OCI-LY7 (cell line): ENCODE measurements around the gene KDM4B. TPM values are rescaled to one million over a fixed set of nuclear protein-coding genes. Genes with fewer than 3 reads are reported as not detected.

Experiments used
- BruUV-seq: library from RNA; stranded (reverse); fragments of 400-500 nt; replicated peaks from 2 replicates; lab custom pipeline; 2021; lab: Mats Ljungman, UMichigan
- CTCF ChIA-PET: fragments of 300-600 bp; sonication (Branson Sonifier 250); formaldehyde crosslinking; loops from one replicate; lab custom pipeline; 2022; ENCODE audit warnings: antibody characterized with exemption; ENCODE audit not compliant: unreplicated experiment; lab: Charles Lee
- POLR2A ChIA-PET: fragments of 300-600 bp; sonication (Branson Sonifier 250); formaldehyde crosslinking; loops from one replicate; lab custom pipeline; 2022; ENCODE audit warnings: antibody characterized with exemption; lab: Charles Lee
- DNase-seq: peaks from one replicate; pipeline ENCODE4 v3.0.0-alpha.2; 2015; ENCODE audit warnings: low spot score
- H2AFZ ChIP-seq: fragments of 200-600 bp; sonication (generic), shearing (Covaris generic); 2 replicates; pipeline ENCODE4 v1.6.1; 2014; ENCODE audit warnings: mild to moderate bottlenecking, antibody characterized with exemption, low read length, moderate library complexity
- H3K27ac ChIP-seq: fragments of 200-600 bp; sonication (generic); 2 replicates; pipeline ENCODE4 v1.5.1; 2014; ENCODE audit warnings: mixed run types, low read depth, mild to moderate bottlenecking, moderate library complexity, low read length, inconsistent platforms; ENCODE audit not compliant: poor library complexity, severe bottlenecking
- H3K36me3 ChIP-seq: fragments of 200-600 bp; sonication (generic); 2 replicates; pipeline ENCODE4 v1.6.1; 2014; ENCODE audit warnings: mild to moderate bottlenecking, antibody characterized with exemption, low read length, moderate library complexity, mixed read lengths; ENCODE audit not compliant: insufficient read depth
- H3K4me1 ChIP-seq: fragments of 200-600 bp; sonication (generic); 2 replicates; pipeline ENCODE4 v1.5.1; 2014; ENCODE audit warnings: mild to moderate bottlenecking, low read length; ENCODE audit not compliant: insufficient read depth, poor library complexity, severe bottlenecking
- H3K4me2 ChIP-seq: fragments of 200-600 bp; sonication (generic); 2 replicates; pipeline ENCODE4 v1.6.1; 2014; ENCODE audit warnings: mild to moderate bottlenecking, low read length
- H3K4me3 ChIP-seq: fragments of 200-600 bp; sonication (generic); 2 replicates; pipeline ENCODE4 v1.5.1; 2014; ENCODE audit warnings: mild to moderate bottlenecking, low read depth, low read length; ENCODE audit not compliant: poor library complexity, severe bottlenecking
- H3K79me2 ChIP-seq: fragments of 200-600 bp; sonication (generic); 2 replicates; pipeline ENCODE4 v1.6.1; 2016; ENCODE audit warnings: low read depth, mild to moderate bottlenecking, low read length, moderate library complexity, mixed read lengths; ENCODE audit not compliant: insufficient read depth
- H3K9me2 ChIP-seq: fragments of 200-600 bp; sonication (generic); 2 replicates; pipeline ENCODE4 v1.6.1; 2016; ENCODE audit warnings: mild to moderate bottlenecking, low read length, mixed read lengths; ENCODE audit not compliant: insufficient read depth
- H3K9me3 ChIP-seq: fragments of 200-600 bp; sonication (generic); 2 replicates; pipeline ENCODE4 v1.6.1; 2014; ENCODE audit warnings: mild to moderate bottlenecking, mixed run types, low read length, mixed read lengths
- H4K20me1 ChIP-seq: fragments of 200-600 bp; sonication (generic); 2 replicates; pipeline ENCODE4 v1.6.1; 2014; ENCODE audit warnings: mild to moderate bottlenecking, antibody characterized with exemption, low read length, moderate library complexity, mixed read lengths; ENCODE audit not compliant: insufficient read depth
- CTCF ChIP-seq: fragments of 200-600 bp; sonication (generic); conservative IDR thresholded peaks from 2 replicates; pipeline ENCODE4 v1.5.1; 2014; ENCODE audit warnings: mild to moderate bottlenecking, antibody characterized with exemption, low read length, moderate library complexity, mixed read lengths
- EZH2phosphoT487 ChIP-seq: fragments of 200-600 bp; sonication (generic); IDR thresholded peaks from 2 replicates; pipeline ENCODE4 v1.6.1; 2018; ENCODE audit warnings: low read depth, borderline replicate concordance, mild to moderate bottlenecking, mixed run types, antibody characterized with exemption, low read length, moderate library complexity, mixed read lengths
- intact Hi-C: fragments of 100-400 bp; cut with micrococcal nuclease; formaldehyde crosslinking; loops from one replicate; pipeline ENCODE4 v1.10.0; 2022; ENCODE audit not compliant: unreplicated experiment
- total RNA-seq, 2 experiments: library from RNA; depleted of rRNA in 1 of 2; stranded (reverse); fragments of >200 nt in 1 of 2; shearing (Covaris generic) in 1 of 2; gene quantifications; 2 replicates each; pipeline ENCODE4 v1.2.3, GENCODE V29; 2014 to 2022

KDM4B gene
- total RNA-seq, 2 experiments from 2014 or later: 24.3 to 44.2 TPM

GRCh38 chr19:4955274-4955673, 13.6 kb upstream of the KDM4B start:
- H2AFZ ChIP-seq: no peak overlapping the region
- CTCF ChIA-PET: no interaction called here
- peaks cover 98% of the 10 kb centered on the region for H3K36me3 ChIP-seq
- TF ChIP-seq CTCF: no peak
- no peak for TF ChIP-seq EZH2phosphoT487
- H3K4me3 ChIP-seq: no peak overlapping the region
- no peak overlapping the region for H3K4me2 ChIP-seq
- no peaks in the 10 kb centered on the region for H4K20me1 ChIP-seq
- no peak for DNase-seq
- BruUV-seq: no TSS peak
- intact Hi-C loops: no loop called here
- no peaks in the 10 kb centered on the region for H3K4me1 ChIP-seq
- H3K9me2 ChIP-seq: no peaks in the 10 kb centered on the region
- POLR2A ChIA-PET: interaction anchor here (0.6 kb wide), 1 partner anchor 9 kb away, joined by 3 read pairs; no protein-coding TSS in a partner anchor
- no peaks in the 10 kb centered on the region for H3K79me2 ChIP-seq
- no peaks in the 10 kb centered on the region for H3K9me3 ChIP-seq
- H3K27ac ChIP-seq: no peak overlapping the region

GRCh38 chr19:4957981-4958380, 10.9 kb upstream of the KDM4B start:
- ChIA-PET POLR2A (no interaction called here), CTCF (no interaction called here)
- H4K20me1 ChIP-seq: no peaks in the 10 kb centered on the region; the same call in 1 of the 2 replicates
- H3K4me3 ChIP-seq: no peak overlapping the region
- no peak overlapping the region for H3K4me2 ChIP-seq
- peaks cover 94% of the 10 kb centered on the region for H3K36me3 ChIP-seq
- no peak for TF ChIP-seq CTCF
- TF ChIP-seq EZH2phosphoT487: no peak
- H3K27ac ChIP-seq: no peak overlapping the region
- H3K9me3 ChIP-seq: no peaks in the 10 kb centered on the region
- H3K79me2 ChIP-seq: no peaks in the 10 kb centered on the region
- DNase-seq: no peak
- intact Hi-C loops: no loop called here
- no peaks in the 10 kb centered on the region for H3K4me1 ChIP-seq
- H2AFZ ChIP-seq: no peak overlapping the region
- H3K9me2 ChIP-seq: no peaks in the 10 kb centered on the region
- BruUV-seq: no TSS peak

GRCh38 chr19:4962085-4962619, 6.8 kb upstream of the KDM4B start:
- H3K4me3 ChIP-seq: no peak overlapping the region
- H3K4me1 ChIP-seq: peaks cover 6% of the 10 kb centered on the region
- intact Hi-C loops: loop anchor here (10.0 kb wide), 1 partner anchor 97 kb away; the partner anchor contains the start of gene PLIN3
- H3K9me2 ChIP-seq: no peaks in the 10 kb centered on the region
- no peak overlapping the region for H3K4me2 ChIP-seq
- no TSS peak for BruUV-seq
- H4K20me1 ChIP-seq: no peaks in the 10 kb centered on the region; the same call in 1 of the 2 replicates
- H3K79me2 ChIP-seq: no peaks in the 10 kb centered on the region
- ChIA-PET POLR2A (no interaction called here), CTCF (no interaction called here)
- DNase-seq: no peak
- H3K9me3 ChIP-seq: no peaks in the 10 kb centered on the region
- no peak overlapping the region for H2AFZ ChIP-seq
- no peak overlapping the region for H3K27ac ChIP-seq
- TF ChIP-seq CTCF (no peak), EZH2phosphoT487 (no peak)
- peaks cover 85% of the 10 kb centered on the region for H3K36me3 ChIP-seq
